Forelimb muscle (tissue), 1 donor: ENCODE results near the gene JAML. TPM values are rescaled to one million over a fixed set of nuclear protein-coding genes. Genes with fewer than 3 reads are reported as not detected.
"Not testable (repeated sequence)": the region's sequence is repeated elsewhere in the genome, so short reads cannot be mapped to it uniquely, and the experiment has no call there.

Source experiments
- DNase-seq: peaks from one replicate; pipeline ENCODE4 v3.0.0-alpha.2; 2013; ENCODE audit warnings: low read depth
- polyA plus RNA-seq: library from polyadenylated mRNA; unstranded; fragments of 120-200 nt; gene quantifications from one replicate; pipeline ENCODE4 v1.2.1, GENCODE V29; 2013; ENCODE audit not compliant: insufficient read length

JAML gene
- polyA plus RNA-seq, 1 donor, result 1.7 TPM

GRCh38 chr11:118193910-118194566 is 30.8 kb downstream of the JAML start:
- no peak for DNase-seq

GRCh38 chr11:118192817-118193216 is 32.0 kb downstream of the JAML start:
- DNase-seq, result not testable (repeated sequence)

GRCh38 chr11:118190942-118191506 is 33.8 kb downstream of the JAML start:
- DNase-seq, result not testable (repeated sequence)

- DNase-seq, result no peak
Observed at GRCh38 chr11:118186346-118187107, 38.3 kb downstream of the JAML start.

- DNase-seq, result no peak
Observed at GRCh38 chr11:118184784-118185579, 39.8 kb downstream of the JAML start.

- DNase-seq, result not testable (repeated sequence)
Observed at GRCh38 chr11:118183691-118184090, 41.1 kb downstream of the JAML start.

GRCh38 chr11:118180300-118180703 is 44.5 kb downstream of the JAML start:
- DNase-seq, result peak; percentile 61

GRCh38 chr11:118176778-118177134 is 48.1 kb downstream of the JAML start:
- no peak for DNase-seq

- DNase-seq, result peak; percentile 31
Observed at GRCh38 chr11:118175993-118176777, 48.6 kb downstream of the JAML start, which contains the start of gene SCN2B. Gene SCN2B, minus strand, starts transcription at chr11:118176639. Its CDS starts 208 bp downstream, at chr11:118176431.

GRCh38 chr11:118175031-118175992 is 49.5 kb downstream of the JAML start:
- no peak for DNase-seq

- no peak for DNase-seq
Observed at GRCh38 chr11:118174006-118174567, 50.7 kb downstream of the JAML start.

GRCh38 chr11:118172356-118172755 is 52.5 kb downstream of the JAML start:
- DNase-seq, result no peak

- peak; percentile 41 for DNase-seq
Observed at GRCh38 chr11:118171269-118172062, 53.3 kb downstream of the JAML start.

- no peak for DNase-seq
Observed at GRCh38 chr11:118170882-118171268, 53.9 kb downstream of the JAML start.

GRCh38 chr11:118170231-118170630 is 54.6 kb downstream of the JAML start:
- no peak for DNase-seq

GRCh38 chr11:118169300-118170140 is 55.3 kb downstream of the JAML start:
- no peak for DNase-seq

GRCh38 chr11:118168751-118169150 is 56.1 kb downstream of the JAML start:
- no peak for DNase-seq

GRCh38 chr11:118168316-118168715 is 56.5 kb downstream of the JAML start:
- DNase-seq, result no peak
